Stimulated activated CD4-positive, alpha-beta T cell treated with anti-CD3 and anti-CD28 coated beads, Interleukin-4, amount 100 ng/mL, for 48 hours (primary cell): Measurements from ENCODE around the gene PBX3.

Experiments
- DNase-seq, 2 donors: peaks; one replicate each; pipeline ENCODE4 v3.0.0-alpha.2; 2020; ENCODE audit warnings: low read depth in 2 of 2

Gene PBX3

GRCh38 chr9:125906893-125907292 is 159.7 kb downstream of the PBX3 start:
- no peak for DNase-seq

GRCh38 chr9:125908136-125908535 is 161.0 kb downstream of the PBX3 start:
- DNase-seq, result no peak

GRCh38 chr9:125908966-125909365 is 161.8 kb downstream of the PBX3 start:
- no peak for DNase-seq

GRCh38 chr9:125909459-125909858 is 162.3 kb downstream of the PBX3 start:
- no peak for DNase-seq

GRCh38 chr9:125910286-125910685 is 163.1 kb downstream of the PBX3 start:
- no peak for DNase-seq

GRCh38 chr9:125911861-125912644 is 164.9 kb downstream of the PBX3 start:
- no peak for DNase-seq

GRCh38 chr9:125912667-125913066 is 165.5 kb downstream of the PBX3 start:
- DNase-seq, result no peak

GRCh38 chr9:125913551-125913950 is 166.4 kb downstream of the PBX3 start:
- DNase-seq, result no peak

- no peak for DNase-seq
Measured at GRCh38 chr9:125914411-125914810, 167.2 kb downstream of the PBX3 start.

- no peak for DNase-seq
Measured at GRCh38 chr9:125915606-125916005, 168.4 kb downstream of the PBX3 start.

- DNase-seq, result no peak
Measured at GRCh38 chr9:125919565-125919964, 172.4 kb downstream of the PBX3 start.

GRCh38 chr9:125920402-125920801 is 173.2 kb downstream of the PBX3 start:
- DNase-seq, result no peak

- no peak for DNase-seq
Measured at GRCh38 chr9:125922854-125923253, 175.7 kb downstream of the PBX3 start.

- no peak for DNase-seq
Measured at GRCh38 chr9:125924351-125924750, 177.2 kb downstream of the PBX3 start.

GRCh38 chr9:125926936-125927335 is 179.8 kb downstream of the PBX3 start:
- no peak for DNase-seq

- DNase-seq, result no peak
Measured at GRCh38 chr9:125929846-125930245, 182.7 kb downstream of the PBX3 start.

GRCh38 chr9:125931211-125931610 is 184.0 kb downstream of the PBX3 start:
- DNase-seq, result no peak

GRCh38 chr9:125932012-125932411 is 184.8 kb downstream of the PBX3 start:
- no peak for DNase-seq

GRCh38 chr9:125932746-125933455 is 185.7 kb downstream of the PBX3 start:
- DNase-seq, result no peak

GRCh38 chr9:125942125-125942524 is 195.0 kb downstream of the PBX3 start:
- no peak for DNase-seq

GRCh38 chr9:125943831-125944230 is 196.7 kb downstream of the PBX3 start:
- no peak for DNase-seq

GRCh38 chr9:125946397-125946796 is 199.2 kb downstream of the PBX3 start:
- no peak for DNase-seq

- no peak for DNase-seq
Measured at GRCh38 chr9:125948887-125949596, 201.9 kb downstream of the PBX3 start.
